ENCODE results near the gene EVI2B.
A peak's percentile ranks its signal among the peaks of the same experiment; 100 is the strongest.
"Not testable (repeated sequence)": the region's sequence is repeated elsewhere in the genome, so short reads cannot be mapped to it uniquely, and the experiment has no call there.

The EVI2B gene

GRCh38 chr17:31313982-31314781, at the start of gene EVI2B:
Gene EVI2B, minus strand, starts transcription at chr17:31314054. Its CDS starts 8,445 bp downstream, at chr17:31305609.
- DNase-seq (ENCODE audit: low spot score): no peak

GRCh38 chr17:31357839-31358394, 44.1 kb upstream of the EVI2B start:
- no peak for DNase-seq (ENCODE audit: low spot score)

GRCh38 chr17:31357091-31357490, 43.2 kb upstream of the EVI2B start:
- DNase-seq (ENCODE audit: low spot score): no peak

- no peak for DNase-seq (ENCODE audit: low spot score)
Measured at GRCh38 chr17:31355935-31356334, 42.1 kb upstream of the EVI2B start.

GRCh38 chr17:31349454-31349853, 35.6 kb upstream of the EVI2B start:
- no peak for DNase-seq (ENCODE audit: low spot score)

- DNase-seq (ENCODE audit: low spot score): not testable (repeated sequence)
Measured at GRCh38 chr17:31345191-31345747, 31.4 kb upstream of the EVI2B start.

GRCh38 chr17:31339906-31340661, 26.2 kb upstream of the EVI2B start:
- DNase-seq (ENCODE audit: low spot score): peak; percentile 31

GRCh38 chr17:31329221-31329620, 15.4 kb upstream of the EVI2B start:
- no peak for DNase-seq (ENCODE audit: low spot score)

- no peak for DNase-seq (ENCODE audit: low spot score)
Measured at GRCh38 chr17:31328160-31328535, 14.3 kb upstream of the EVI2B start.

- no peak for DNase-seq (ENCODE audit: low spot score)
Measured at GRCh38 chr17:31327534-31328159, 13.8 kb upstream of the EVI2B start.

GRCh38 chr17:31323551-31323950, 9.7 kb upstream of the EVI2B start:
- no peak for DNase-seq (ENCODE audit: low spot score)

GRCh38 chr17:31321966-31322365, 8.1 kb upstream of the EVI2B start:
- DNase-seq (ENCODE audit: low spot score): no peak

GRCh38 chr17:31321481-31321880, 7.6 kb upstream of the EVI2B start, which contains the start of gene EVI2A:
Gene EVI2A, minus strand, starts transcription at chr17:31321622. Its CDS starts 2,609 bp downstream, at chr17:31319013.
- peak; percentile 23 for DNase-seq (ENCODE audit: low spot score)

GRCh38 chr17:31320791-31321190, 6.9 kb upstream of the EVI2B start:
- DNase-seq (ENCODE audit: low spot score): no peak

- no peak for DNase-seq (ENCODE audit: low spot score)
Measured at GRCh38 chr17:31320241-31320640, 6.4 kb upstream of the EVI2B start.

GRCh38 chr17:31318851-31319661, 5.2 kb upstream of the EVI2B start:
- DNase-seq (ENCODE audit: low spot score): no peak

- no peak for DNase-seq (ENCODE audit: low spot score)
Measured at GRCh38 chr17:31318298-31318801, 4.5 kb upstream of the EVI2B start.

- DNase-seq (ENCODE audit: low spot score): no peak
Measured at GRCh38 chr17:31314782-31315100, 887 bp upstream of the EVI2B start.

- DNase-seq (ENCODE audit: low spot score): not testable (repeated sequence)
Measured at GRCh38 chr17:31312223-31312622, 1.6 kb downstream of the EVI2B start.

- no peak for DNase-seq (ENCODE audit: low spot score)
Measured at GRCh38 chr17:31311526-31311925, 2.3 kb downstream of the EVI2B start.

- DNase-seq (ENCODE audit: low spot score): no peak
Measured at GRCh38 chr17:31310886-31311285, 3.0 kb downstream of the EVI2B start.
